DMS 273 (cell line): ENCODE measurements around the gene PYDC1.
"Not testable (repeated sequence)": the region's sequence is repeated elsewhere in the genome, so short reads cannot be mapped to it uniquely, and the experiment has no call there.

Experiments used
- DNase-seq: peaks from one replicate; lab custom pipeline; 2025; ENCODE audit not compliant: unreplicated experiment; lab: John Stamatoyannopoulos, UW

Gene PYDC1

GRCh38 chr16:31196324-31197088 lies 20.4 kb downstream of the PYDC1 start:
- DNase-seq = no peak

- DNase-seq = not testable (repeated sequence)
These were observed 21.1 kb downstream of the PYDC1 start for GRCh38 chr16:31195861-31196260.

GRCh38 chr16:31194898-31195297 lies 22.0 kb downstream of the PYDC1 start:
- no peak for DNase-seq

GRCh38 chr16:31193874-31194273 lies 23.1 kb downstream of the PYDC1 start:
- no peak for DNase-seq

- DNase-seq = no peak
These were observed 23.9 kb downstream of the PYDC1 start for GRCh38 chr16:31192856-31193642.

- DNase-seq = no peak
These were observed 25.1 kb downstream of the PYDC1 start for GRCh38 chr16:31191697-31192428.

- no peak for DNase-seq
These were observed 26.0 kb downstream of the PYDC1 start for GRCh38 chr16:31190818-31191444.

GRCh38 chr16:31190061-31190460 lies 26.9 kb downstream of the PYDC1 start:
- DNase-seq = no peak

- no peak for DNase-seq
These were observed 27.5 kb downstream of the PYDC1 start for GRCh38 chr16:31189412-31189778.

GRCh38 chr16:31188450-31189411 lies 28.2 kb downstream of the PYDC1 start:
- DNase-seq = no peak

GRCh38 chr16:31187808-31188189 lies 29.1 kb downstream of the PYDC1 start:
- DNase-seq = no peak

- no peak for DNase-seq
These were observed 29.8 kb downstream of the PYDC1 start for GRCh38 chr16:31186930-31187807.

GRCh38 chr16:31186176-31186575 lies 30.8 kb downstream of the PYDC1 start:
- no peak for DNase-seq

- DNase-seq = no peak
These were observed 31.6 kb downstream of the PYDC1 start for GRCh38 chr16:31185339-31185738.

- no peak for DNase-seq
These were observed 32.0 kb downstream of the PYDC1 start for GRCh38 chr16:31184888-31185287.

- no peak for DNase-seq
These were observed 33.2 kb downstream of the PYDC1 start for GRCh38 chr16:31183432-31184428.

- no peak for DNase-seq
These were observed 34.5 kb downstream of the PYDC1 start for GRCh38 chr16:31182391-31182790.
